ENCODE data around the gene GLT8D2. TPM values are rescaled to one million over a fixed set of nuclear protein-coding genes. Genes with fewer than 3 reads are reported as not detected.
A peak's percentile ranks its signal among the peaks of the same experiment; 100 is the strongest.

Gene GLT8D2
- total and polyA plus RNA-seq, 2 of the 13 experiments (the other 11 are each of a cell fraction or from before 2014, with no cell fraction given) = not detected

DNA sequence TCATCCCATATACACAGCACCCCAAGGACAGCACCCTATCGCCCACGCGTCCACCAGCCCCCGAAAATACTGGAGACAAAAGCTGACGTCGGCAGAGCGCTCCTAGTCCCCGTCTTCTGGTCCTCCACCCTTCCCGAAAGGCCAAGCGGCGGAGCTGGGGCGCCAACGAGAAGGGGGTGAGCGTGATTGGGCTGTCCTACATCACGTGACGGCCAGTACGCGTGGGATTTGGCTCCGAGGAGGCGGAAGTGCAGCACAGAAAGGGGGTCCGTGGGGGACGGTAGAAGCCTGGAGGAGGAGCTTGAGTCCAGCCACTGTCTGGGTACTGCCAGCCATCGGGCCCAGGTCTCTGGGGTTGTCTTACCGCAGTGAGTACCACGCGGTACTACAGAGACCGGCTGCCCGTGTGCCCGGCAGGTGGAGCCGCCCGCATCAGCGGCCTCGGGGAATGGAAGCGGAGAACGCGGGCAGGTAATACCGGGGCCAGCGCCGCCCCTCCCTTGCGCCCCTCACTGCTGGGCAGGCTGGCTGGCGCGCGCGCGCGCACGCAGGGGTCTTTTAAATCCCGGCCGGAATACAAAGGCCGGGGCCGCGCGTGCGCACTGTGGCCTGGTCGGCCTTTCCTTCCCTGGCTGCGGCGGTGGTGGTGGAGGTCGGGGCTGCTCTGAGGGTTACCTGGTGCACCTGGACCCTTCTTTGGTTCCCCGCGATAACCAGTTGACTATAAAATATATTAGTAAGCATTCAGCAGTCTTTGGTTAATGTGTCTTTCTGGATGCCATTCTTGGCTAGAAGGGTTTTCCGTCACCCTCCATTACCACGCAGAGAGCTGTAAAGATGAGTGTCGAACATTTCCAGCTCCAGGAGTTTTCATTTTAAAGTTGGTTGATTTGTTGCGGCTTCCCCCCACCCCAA lies 84.1 kb downstream of the GLT8D2 start, which contains the start of gene TDG (continued):
- TF ChIP-seq ZNF879 (CRISPR knock-in tag; IDR thresholded peaks at IDR 0.05) = no peak
- peak; percentile 66; the same call in 1 of the 2 replicates for TF ChIP-seq AHR (CRISPR knock-in tag; IDR thresholded peaks at IDR 0.05)
- TF ChIP-seq EZH2 (conservative IDR thresholded peaks at IDR 0.05; ENCODE audit: low read depth, low read length) = no peak
- TF ChIP-seq GPN1 (CRISPR knock-in tag; IDR thresholded peaks at IDR 0.05; ENCODE audit: borderline replicate concordance) = peak; percentile 22; the same call in 1 of the 2 replicates
- peak; percentile 59 for TF ChIP-seq CBFB (CRISPR knock-in tag; IDR thresholded peaks at IDR 0.05)
- 0 out of 2 replicates have a peak, but pooled peaks have one; percentile 59 for TF ChIP-seq MYPOP (CRISPR knock-in tag; IDR thresholded peaks at IDR 0.05)
- TF ChIP-seq KDM5A (IDR thresholded peaks at IDR 0.05; ENCODE audit: borderline replicate concordance, low read length) = peak; percentile 88
- no peak for TF ChIP-seq PHB2 (IDR thresholded peaks at IDR 0.05; ENCODE audit: partially characterized antibody)
- TF ChIP-seq ARNTL (CRISPR knock-in tag; IDR thresholded peaks at IDR 0.05) = no peak
- TF ChIP-seq, protein P1, sequence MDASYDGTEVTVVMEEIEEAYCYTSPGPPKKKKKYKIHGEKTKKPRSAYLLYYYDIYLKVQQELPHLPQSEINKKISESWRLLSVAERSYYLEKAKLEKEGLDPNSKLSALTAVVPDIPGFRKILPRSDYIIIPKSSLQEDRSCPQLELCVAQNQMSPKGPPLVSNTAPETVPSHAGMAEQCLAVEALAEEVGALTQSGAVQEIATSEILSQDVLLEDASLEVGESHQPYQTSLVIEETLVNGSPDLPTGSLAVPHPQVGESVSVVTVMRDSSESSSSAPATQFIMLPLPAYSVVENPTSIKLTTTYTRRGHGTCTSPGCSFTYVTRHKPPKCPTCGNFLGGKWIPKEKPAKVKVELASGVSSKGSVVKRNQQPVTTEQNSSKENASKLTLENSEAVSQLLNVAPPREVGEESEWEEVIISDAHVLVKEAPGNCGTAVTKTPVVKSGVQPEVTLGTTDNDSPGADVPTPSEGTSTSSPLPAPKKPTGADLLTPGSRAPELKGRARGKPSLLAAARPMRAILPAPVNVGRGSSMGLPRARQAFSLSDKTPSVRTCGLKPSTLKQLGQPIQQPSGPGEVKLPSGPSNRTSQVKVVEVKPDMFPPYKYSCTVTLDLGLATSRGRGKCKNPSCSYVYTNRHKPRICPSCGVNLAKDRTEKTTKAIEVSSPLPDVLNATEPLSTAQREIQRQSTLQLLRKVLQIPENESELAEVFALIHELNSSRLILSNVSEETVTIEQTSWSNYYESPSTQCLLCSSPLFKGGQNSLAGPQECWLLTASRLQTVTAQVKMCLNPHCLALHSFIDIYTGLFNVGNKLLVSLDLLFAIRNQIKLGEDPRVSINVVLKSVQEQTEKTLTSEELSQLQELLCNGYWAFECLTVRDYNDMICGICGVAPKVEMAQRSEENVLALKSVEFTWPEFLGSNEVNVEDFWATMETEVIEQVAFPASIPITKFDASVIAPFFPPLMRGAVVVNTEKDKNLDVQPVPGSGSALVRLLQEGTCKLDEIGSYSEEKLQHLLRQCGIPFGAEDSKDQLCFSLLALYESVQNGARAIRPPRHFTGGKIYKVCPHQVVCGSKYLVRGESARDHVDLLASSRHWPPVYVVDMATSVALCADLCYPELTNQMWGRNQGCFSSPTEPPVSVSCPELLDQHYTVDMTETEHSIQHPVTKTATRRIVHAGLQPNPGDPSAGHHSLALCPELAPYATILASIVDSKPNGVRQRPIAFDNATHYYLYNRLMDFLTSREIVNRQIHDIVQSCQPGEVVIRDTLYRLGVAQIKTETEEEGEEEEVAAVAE (CRISPR knock-in tag; IDR thresholded peaks at IDR 0.05; ENCODE audit: borderline replicate concordance) = peak; percentile 85
- TF ChIP-seq, protein P2, sequence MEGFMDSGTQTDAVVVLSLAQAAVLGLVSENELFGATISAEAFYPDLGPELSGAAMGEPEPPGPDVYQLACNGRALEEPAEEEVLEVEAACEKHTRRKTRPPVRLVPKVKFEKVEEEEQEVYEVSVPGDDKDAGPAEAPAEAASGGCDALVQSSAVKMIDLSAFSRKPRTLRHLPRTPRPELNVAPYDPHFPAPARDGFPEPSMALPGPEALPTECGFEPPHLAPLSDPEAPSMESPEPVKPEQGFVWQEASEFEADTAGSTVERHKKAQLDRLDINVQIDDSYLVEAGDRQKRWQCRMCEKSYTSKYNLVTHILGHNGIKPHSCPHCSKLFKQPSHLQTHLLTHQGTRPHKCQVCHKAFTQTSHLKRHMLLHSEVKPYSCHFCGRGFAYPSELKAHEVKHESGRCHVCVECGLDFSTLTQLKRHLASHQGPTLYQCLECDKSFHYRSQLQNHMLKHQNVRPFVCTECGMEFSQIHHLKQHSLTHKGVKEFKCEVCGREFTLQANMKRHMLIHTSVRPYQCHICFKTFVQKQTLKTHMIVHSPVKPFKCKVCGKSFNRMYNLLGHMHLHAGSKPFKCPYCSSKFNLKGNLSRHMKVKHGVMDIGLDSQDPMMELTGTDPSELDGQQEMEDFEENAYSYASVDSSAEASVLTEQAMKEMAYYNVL (CRISPR knock-in tag; IDR thresholded peaks at IDR 0.05; ENCODE audit: borderline replicate concordance) = peak; percentile 85; the same call in 1 of the 2 replicates
- TF ChIP-seq KLF16 (CRISPR knock-in tag; IDR thresholded peaks at IDR 0.05) = peak in 1 of 2 experiments; percentile 73; a peak in 1 of 4 replicates
- TF ChIP-seq, protein P3, sequence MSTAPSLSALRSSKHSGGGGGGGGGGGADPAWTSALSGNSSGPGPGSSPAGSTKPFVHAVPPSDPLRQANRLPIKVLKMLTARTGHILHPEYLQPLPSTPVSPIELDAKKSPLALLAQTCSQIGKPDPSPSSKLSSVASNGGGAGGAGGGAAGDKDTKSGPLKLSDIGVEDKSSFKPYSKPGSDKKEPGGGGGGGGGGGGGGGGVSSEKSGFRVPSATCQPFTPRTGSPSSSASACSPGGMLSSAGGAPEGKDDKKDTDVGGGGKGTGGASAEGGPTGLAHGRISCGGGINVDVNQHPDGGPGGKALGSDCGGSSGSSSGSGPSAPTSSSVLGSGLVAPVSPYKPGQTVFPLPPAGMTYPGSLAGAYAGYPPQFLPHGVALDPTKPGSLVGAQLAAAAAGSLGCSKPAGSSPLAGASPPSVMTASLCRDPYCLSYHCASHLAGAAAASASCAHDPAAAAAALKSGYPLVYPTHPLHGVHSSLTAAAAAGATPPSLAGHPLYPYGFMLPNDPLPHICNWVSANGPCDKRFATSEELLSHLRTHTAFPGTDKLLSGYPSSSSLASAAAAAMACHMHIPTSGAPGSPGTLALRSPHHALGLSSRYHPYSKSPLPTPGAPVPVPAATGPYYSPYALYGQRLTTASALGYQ (CRISPR knock-in tag; IDR thresholded peaks at IDR 0.05) = peak; percentile 75
- TF ChIP-seq ISX (CRISPR knock-in tag; conservative IDR thresholded peaks at IDR 0.05) = no peak
- no peak for TF ChIP-seq FIP1L1 (IDR thresholded peaks at IDR 0.05; ENCODE audit: borderline replicate concordance, insufficient read depth, low read depth, low read length)
- TF ChIP-seq ZNF746 (CRISPR knock-in tag; IDR thresholded peaks at IDR 0.05) = no peak
- TF ChIP-seq, protein P4, sequence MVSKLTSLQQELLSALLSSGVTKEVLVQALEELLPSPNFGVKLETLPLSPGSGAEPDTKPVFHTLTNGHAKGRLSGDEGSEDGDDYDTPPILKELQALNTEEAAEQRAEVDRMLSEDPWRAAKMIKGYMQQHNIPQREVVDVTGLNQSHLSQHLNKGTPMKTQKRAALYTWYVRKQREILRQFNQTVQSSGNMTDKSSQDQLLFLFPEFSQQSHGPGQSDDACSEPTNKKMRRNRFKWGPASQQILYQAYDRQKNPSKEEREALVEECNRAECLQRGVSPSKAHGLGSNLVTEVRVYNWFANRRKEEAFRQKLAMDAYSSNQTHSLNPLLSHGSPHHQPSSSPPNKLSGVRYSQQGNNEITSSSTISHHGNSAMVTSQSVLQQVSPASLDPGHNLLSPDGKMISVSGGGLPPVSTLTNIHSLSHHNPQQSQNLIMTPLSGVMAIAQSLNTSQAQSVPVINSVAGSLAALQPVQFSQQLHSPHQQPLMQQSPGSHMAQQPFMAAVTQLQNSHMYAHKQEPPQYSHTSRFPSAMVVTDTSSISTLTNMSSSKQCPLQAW (CRISPR knock-in tag; IDR thresholded peaks at IDR 0.05) = peak; percentile 85
